ENCODE measurements around the gene POLRMT. TPM values are rescaled to one million over a fixed set of nuclear protein-coding genes. Genes with fewer than 3 reads are reported as not detected.
"Not testable (repeated sequence)": the region's sequence is repeated elsewhere in the genome, so short reads cannot be mapped to it uniquely, and the experiment has no call there.

Gene POLRMT
- total RNA-seq, 2 donors from 2014 or later = 52.7 to 64.6 TPM

GRCh38 chr19:604355-604754, 29.0 kb downstream of the POLRMT start:
- no peak for DNase-seq
- ATAC-seq = peak; percentile 47
- intact Hi-C loops (cut with DNase I, micrococcal nuclease) = no loop called here

- DNase-seq; intact Hi-C loops (cut with DNase I, micrococcal nuclease); ATAC-seq: not testable (repeated sequence)
These were observed 29.6 kb downstream of the POLRMT start for GRCh38 chr19:603779-604178.

- intact Hi-C loops (cut with DNase I, micrococcal nuclease); DNase-seq; ATAC-seq: not testable (repeated sequence)
These were observed 30.1 kb downstream of the POLRMT start for GRCh38 chr19:603302-603639.

- ATAC-seq (no peak), DNase-seq (no peak)
- intact Hi-C loops (cut with DNase I, micrococcal nuclease) = no loop called here
These were observed 30.7 kb downstream of the POLRMT start for GRCh38 chr19:602391-603301.

GRCh38 chr19:601790-602189, 31.5 kb downstream of the POLRMT start:
- DNase-seq (no peak), ATAC-seq (no peak)
- intact Hi-C loops (cut with DNase I, micrococcal nuclease) = no loop called here

GRCh38 chr19:601310-601709, 32.0 kb downstream of the POLRMT start:
- DNase-seq (no peak), ATAC-seq (no peak)
- intact Hi-C loops (cut with DNase I, micrococcal nuclease) = no loop called here

- DNase-seq (no peak), ATAC-seq (no peak)
- intact Hi-C loops (cut with DNase I, micrococcal nuclease) = no loop called here
These were observed 35.7 kb downstream of the POLRMT start for GRCh38 chr19:597406-598315.

- no peak for DNase-seq
- ATAC-seq = no peak
- intact Hi-C loops (cut with DNase I, micrococcal nuclease) = no loop called here
These were observed 37.1 kb downstream of the POLRMT start for GRCh38 chr19:596263-596655.

GRCh38 chr19:595326-596262, 37.7 kb downstream of the POLRMT start:
- ATAC-seq (no peak), DNase-seq (no peak)
- intact Hi-C loops (cut with DNase I, micrococcal nuclease) = no loop called here

- ATAC-seq (no peak), DNase-seq (no peak)
- intact Hi-C loops (cut with DNase I, micrococcal nuclease) = no loop called here
These were observed 39.0 kb downstream of the POLRMT start for GRCh38 chr19:594265-594870.

- intact Hi-C loops (cut with DNase I, micrococcal nuclease) = no loop called here
- DNase-seq (no peak), ATAC-seq (no peak)
These were observed 39.8 kb downstream of the POLRMT start for GRCh38 chr19:593505-593904.

- intact Hi-C loops (cut with DNase I, micrococcal nuclease) = no loop called here
- ATAC-seq (no peak), DNase-seq (no peak)
These were observed 40.3 kb downstream of the POLRMT start for GRCh38 chr19:593055-593454.

- intact Hi-C loops (cut with DNase I, micrococcal nuclease) = no loop called here
- ATAC-seq (no peak), DNase-seq (no peak)
These were observed 41.2 kb downstream of the POLRMT start for GRCh38 chr19:592101-592500.

- intact Hi-C loops (cut with DNase I, micrococcal nuclease) = no loop called here
- DNase-seq (peak in 1 of 2 donors; percentile 42), ATAC-seq (peak; percentile 49)
These were observed 42.0 kb downstream of the POLRMT start for GRCh38 chr19:591099-591958.

GRCh38 chr19:590750-591098, 42.6 kb downstream of the POLRMT start:
- ATAC-seq (no peak), DNase-seq (no peak)
- intact Hi-C loops (cut with DNase I, micrococcal nuclease) = no loop called here

- ATAC-seq (no peak), DNase-seq (no peak)
- intact Hi-C loops (cut with DNase I, micrococcal nuclease) = no loop called here
These were observed 43.0 kb downstream of the POLRMT start for GRCh38 chr19:590396-590745.

- DNase-seq (no peak), ATAC-seq (no peak)
- intact Hi-C loops (cut with DNase I, micrococcal nuclease) = loop anchor here in 1 of 2 donors (10.0 kb wide), 1 partner anchor 145 kb away; no protein-coding TSS in a partner anchor
These were observed 43.5 kb downstream of the POLRMT start, which contains the start of gene HCN2 for GRCh38 chr19:589693-590395. Gene HCN2, plus strand, starts transcription at chr19:589881. Its CDS starts 65 bp downstream, at chr19:589946.
